GM23338 (cell line): ENCODE results near the gene PCSK4. TPM values are rescaled to one million over a fixed set of nuclear protein-coding genes. Genes with fewer than 3 reads are reported as not detected.

Experiments
- ATAC-seq: fragments of 200-7000 bp; cut with Tn5 transposase; 3 replicates; pipeline ENCODE4 v1.9.1; 2020
- DNase-seq: peaks from one replicate; pipeline ENCODE4 v3.0.0-alpha.2; 2015; ENCODE audit warnings: low spot score
- H2AFZ ChIP-seq: fragments of 200-600 bp; sonication (generic); 2 replicates; pipeline ENCODE4 v1.8.0; 2016; ENCODE audit warnings: antibody characterized with exemption, mild to moderate bottlenecking, moderate library complexity
- H3F3A ChIP-seq: fragments of 200-600 bp; sonication (generic); replicated peaks from 2 replicates; pipeline ENCODE4 v1.8.0; 2017; ENCODE audit warnings: antibody characterized with exemption, mixed run types, low read depth
- H3K27ac ChIP-seq: fragments of 200-600 bp; sonication (generic); 2 replicates; pipeline ENCODE4 v1.6.1; 2016; ENCODE audit warnings: low read depth
- H3K27me3 ChIP-seq: fragments of 200-600 bp; sonication (generic); 2 replicates; pipeline ENCODE4 v1.8.0; 2016; ENCODE audit warnings: mild to moderate bottlenecking, mixed run types, moderate library complexity; ENCODE audit not compliant: insufficient read depth
- H3K36me3 ChIP-seq: fragments of 200-600 bp; sonication (generic); 2 replicates; pipeline ENCODE4 v1.8.0; 2016; ENCODE audit warnings: mild to moderate bottlenecking; ENCODE audit not compliant: insufficient read depth
- H3K4me1 ChIP-seq: fragments of 200-600 bp; sonication (generic); 2 replicates; pipeline ENCODE4 v1.8.0; 2016; ENCODE audit warnings: mild to moderate bottlenecking, moderate library complexity; ENCODE audit not compliant: insufficient read depth
- H3K4me2 ChIP-seq: fragments of 200-600 bp; sonication (generic); 2 replicates; pipeline ENCODE4 v1.7.1; 2017; ENCODE audit warnings: mixed run types
- H3K4me3 ChIP-seq: fragments of 200-600 bp; sonication (generic); 2 replicates; pipeline ENCODE4 v1.6.1; 2016; ENCODE audit warnings: mixed run types
- H3K79me2 ChIP-seq: fragments of 200-600 bp; sonication (generic); replicated peaks from 2 replicates; pipeline ENCODE4 v1.8.0; 2017; ENCODE audit warnings: mild to moderate bottlenecking; ENCODE audit not compliant: insufficient read depth
- H3K9me2 ChIP-seq: fragments of 200-600 bp; sonication (generic); 2 replicates; pipeline ENCODE4 v1.8.0; 2017; ENCODE audit not compliant: insufficient read depth
- H4K20me1 ChIP-seq: fragments of 200-600 bp; sonication (generic); replicated peaks from 2 replicates; pipeline ENCODE4 v1.8.0; 2017; ENCODE audit warnings: mild to moderate bottlenecking; ENCODE audit not compliant: insufficient read depth
- H3K27ac Mint-ChIP-seq: 2 replicates; pipeline ENCODE4 v1.8.0; 2020; ENCODE audit warnings: inconsistent platforms, mild to moderate bottlenecking, moderate library complexity, mixed read lengths
- H3K27me3 Mint-ChIP-seq: 3 replicates; pipeline ENCODE4 v1.8.0; 2022; ENCODE audit warnings: low read depth, mild to moderate bottlenecking, moderate library complexity, mixed read lengths, inconsistent platforms; ENCODE audit not compliant: insufficient read depth, poor library complexity
- H3K36me3 Mint-ChIP-seq: 3 replicates; pipeline ENCODE4 v1.8.0; 2021; ENCODE audit warnings: low read depth, mild to moderate bottlenecking, inconsistent platforms, moderate library complexity, mixed read lengths
- H3K4me1 Mint-ChIP-seq: 3 replicates; pipeline ENCODE4 v1.8.0; 2020; ENCODE audit warnings: mild to moderate bottlenecking, inconsistent platforms, mixed read lengths
- H3K4me3 Mint-ChIP-seq: 3 replicates; pipeline ENCODE4 v1.8.0; 2021; ENCODE audit warnings: moderate library complexity, mild to moderate bottlenecking, inconsistent platforms, mixed read lengths
- H3K9me3 Mint-ChIP-seq: 3 replicates; pipeline ENCODE4 v1.8.0; 2020; ENCODE audit warnings: moderate library complexity, mild to moderate bottlenecking, inconsistent platforms, mixed read lengths
- CREB1 ChIP-seq: fragments of 250-450 bp; sonication (Bioruptor Pico); IDR thresholded peaks from 2 replicates; pipeline ENCODE4 v1.5.0; 2020; ENCODE audit warnings: low read depth, mild to moderate bottlenecking, moderate library complexity
- ETS1 ChIP-seq: IDR thresholded peaks from 2 replicates; pipeline ENCODE4 v1.6.1; 2016; ENCODE audit warnings: antibody characterized with exemption
- EZH2 ChIP-seq: fragments of 200-600 bp; sonication (generic); IDR thresholded peaks from one replicate; pipeline ENCODE4 v1.8.0; 2017; ENCODE audit warnings: antibody characterized with exemption, mild to moderate bottlenecking, low read depth; ENCODE audit not compliant: unreplicated experiment
- EZH2phosphoT487 ChIP-seq: fragments of 200-600 bp; sonication (generic); IDR thresholded peaks from one replicate; pipeline ENCODE4 v1.8.1; 2018; ENCODE audit warnings: antibody characterized with exemption; ENCODE audit not compliant: unreplicated experiment
- JUNB ChIP-seq: IDR thresholded peaks from one replicate; pipeline ENCODE4 v1.6.1; 2016; ENCODE audit warnings: antibody characterized with exemption; ENCODE audit not compliant: unreplicated experiment
- NANOG ChIP-seq: IDR thresholded peaks from 2 replicates; pipeline ENCODE4 v1.6.1; 2016; ENCODE audit warnings: antibody characterized with exemption, borderline replicate concordance
- POLR2AphosphoS5 ChIP-seq: IDR thresholded peaks from 2 replicates; pipeline ENCODE4 v1.6.1; 2016; ENCODE audit warnings: antibody characterized with exemption, low read depth
- ZNF114 ChIP-seq: fragments of 250-450 bp; sonication (Bioruptor Pico); IDR thresholded peaks from 2 replicates; pipeline ENCODE4 v1.5.0; 2020; ENCODE audit warnings: mild to moderate bottlenecking, moderate library complexity
- ZNF331 ChIP-seq: fragments of 250-450 bp; sonication (Bioruptor Pico); IDR thresholded peaks from 2 replicates; pipeline ENCODE4 v1.5.0; 2020; ENCODE audit warnings: low read depth, mild to moderate bottlenecking, moderate library complexity
- polyA plus RNA-seq: library from polyadenylated mRNA; unstranded; fragments of >200 nt; fragmentation: Nextera tagmentation; extraction: Ambion mirVana; gene quantifications from 2 replicates; pipeline ENCODE4 v1.2.1, GENCODE V29; 2016
- total RNA-seq: library from RNA; depleted of rRNA; stranded (reverse); fragments of >200 nt; shearing (Covaris generic); gene quantifications from 2 replicates; pipeline ENCODE4 v1.2.3, GENCODE V29; 2014
- TF ChIP-seq, protein P1 (sequence below): fragments of 250-450 bp; sonication (Bioruptor Pico); IDR thresholded peaks from 2 replicates; pipeline ENCODE4 v1.5.0; 2020; ENCODE audit warnings: mild to moderate bottlenecking, moderate library complexity
- TF ChIP-seq, protein P2 (sequence below), 2 experiments: fragments of 200-600 bp in 1 of 2; sonication (generic) in 1 of 2; conservative IDR thresholded peaks; 2 replicates each; pipeline versions ENCODE4 v1.5.1 to v1.6.1; 2016 to 2017; ENCODE audit warnings: antibody characterized with exemption in 2 of 2, low read depth in 2 of 2, mild to moderate bottlenecking in 2 of 2, moderate library complexity in 1 of 2

The PCSK4 gene
- total and polyA plus RNA-seq, 2 experiments from 2014 or later = 3.8 to 15.1 TPM

GRCh38 chr19:1533510-1534150 lies 43.5 kb upstream of the PCSK4 start:
- Mint-ChIP-seq H3K4me1 (no peaks in the 10 kb centered on the region), H3K27ac (no peak overlapping the region), H3K27me3 (peaks cover 5% of the 10 kb centered on the region), H3K4me3 (no peak overlapping the region), H3K36me3 (no peaks in the 10 kb centered on the region), H3K9me3 (no peaks in the 10 kb centered on the region)
- H3K4me2 ChIP-seq = no peak overlapping the region
- no peaks in the 10 kb centered on the region for H3K4me1 ChIP-seq
- no peaks in the 10 kb centered on the region for H3K9me2 ChIP-seq
- TF ChIP-seq EZH2phosphoT487 (no peak), EZH2 (no peak), ZNF331 (CRISPR knock-in tag) (no peak)
- H3F3A ChIP-seq = no peaks in the 10 kb centered on the region
- H4K20me1 ChIP-seq = no peaks in the 10 kb centered on the region
- no peaks in the 10 kb centered on the region for H3K79me2 ChIP-seq
- no peak overlapping the region for H3K4me3 ChIP-seq
- H2AFZ ChIP-seq = no peak overlapping the region
- ATAC-seq (no peak), DNase-seq (no peak)
- no peaks in the 10 kb centered on the region for H3K36me3 ChIP-seq
- H3K27ac ChIP-seq = no peak overlapping the region
- H3K27me3 ChIP-seq = no peaks in the 10 kb centered on the region

DNA sequence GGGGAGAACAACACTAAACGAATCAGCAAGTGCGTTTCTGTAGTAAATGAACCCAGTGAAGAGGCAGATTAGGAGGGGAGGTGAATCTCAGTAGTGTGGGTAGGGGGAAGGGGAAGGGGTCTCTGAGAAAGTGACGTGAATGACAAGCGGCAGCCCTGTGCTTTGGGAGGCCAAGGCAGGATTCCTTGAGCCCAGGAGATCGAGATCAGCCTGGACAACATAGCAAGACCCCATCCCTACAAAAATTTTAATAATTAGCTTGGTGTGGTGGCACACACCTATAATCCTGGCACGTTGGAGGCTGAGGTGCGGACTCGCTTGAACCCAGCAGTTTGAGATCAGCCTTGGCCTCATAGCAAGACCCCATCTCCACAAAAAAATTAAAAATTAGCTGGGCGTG lies 41.9 kb upstream of the PCSK4 start:
- Histone ChIP-seq H3F3A (no peaks in the 10 kb centered on the region), H3K4me1 (no peaks in the 10 kb centered on the region), H4K20me1 (no peaks in the 10 kb centered on the region), H3K27ac (no peak overlapping the region), H2AFZ (no peak overlapping the region), H3K4me2 (no peak overlapping the region), H3K27me3 (no peaks in the 10 kb centered on the region), H3K4me3 (no peak overlapping the region), H3K36me3 (no peaks in the 10 kb centered on the region), H3K79me2 (no peaks in the 10 kb centered on the region), H3K9me2 (no peaks in the 10 kb centered on the region)
- DNase-seq (no peak), ATAC-seq (no peak)
- Mint-ChIP-seq H3K9me3 (no peaks in the 10 kb centered on the region), H3K27me3 (peaks cover 11% of the 10 kb centered on the region), H3K36me3 (no peaks in the 10 kb centered on the region), H3K4me3 (no peak overlapping the region), H3K4me1 (no peaks in the 10 kb centered on the region), H3K27ac (no peak overlapping the region)
- no peak for TF ChIP-seq ZNF114 (CRISPR knock-in tag)
- TF ChIP-seq, protein P1, sequence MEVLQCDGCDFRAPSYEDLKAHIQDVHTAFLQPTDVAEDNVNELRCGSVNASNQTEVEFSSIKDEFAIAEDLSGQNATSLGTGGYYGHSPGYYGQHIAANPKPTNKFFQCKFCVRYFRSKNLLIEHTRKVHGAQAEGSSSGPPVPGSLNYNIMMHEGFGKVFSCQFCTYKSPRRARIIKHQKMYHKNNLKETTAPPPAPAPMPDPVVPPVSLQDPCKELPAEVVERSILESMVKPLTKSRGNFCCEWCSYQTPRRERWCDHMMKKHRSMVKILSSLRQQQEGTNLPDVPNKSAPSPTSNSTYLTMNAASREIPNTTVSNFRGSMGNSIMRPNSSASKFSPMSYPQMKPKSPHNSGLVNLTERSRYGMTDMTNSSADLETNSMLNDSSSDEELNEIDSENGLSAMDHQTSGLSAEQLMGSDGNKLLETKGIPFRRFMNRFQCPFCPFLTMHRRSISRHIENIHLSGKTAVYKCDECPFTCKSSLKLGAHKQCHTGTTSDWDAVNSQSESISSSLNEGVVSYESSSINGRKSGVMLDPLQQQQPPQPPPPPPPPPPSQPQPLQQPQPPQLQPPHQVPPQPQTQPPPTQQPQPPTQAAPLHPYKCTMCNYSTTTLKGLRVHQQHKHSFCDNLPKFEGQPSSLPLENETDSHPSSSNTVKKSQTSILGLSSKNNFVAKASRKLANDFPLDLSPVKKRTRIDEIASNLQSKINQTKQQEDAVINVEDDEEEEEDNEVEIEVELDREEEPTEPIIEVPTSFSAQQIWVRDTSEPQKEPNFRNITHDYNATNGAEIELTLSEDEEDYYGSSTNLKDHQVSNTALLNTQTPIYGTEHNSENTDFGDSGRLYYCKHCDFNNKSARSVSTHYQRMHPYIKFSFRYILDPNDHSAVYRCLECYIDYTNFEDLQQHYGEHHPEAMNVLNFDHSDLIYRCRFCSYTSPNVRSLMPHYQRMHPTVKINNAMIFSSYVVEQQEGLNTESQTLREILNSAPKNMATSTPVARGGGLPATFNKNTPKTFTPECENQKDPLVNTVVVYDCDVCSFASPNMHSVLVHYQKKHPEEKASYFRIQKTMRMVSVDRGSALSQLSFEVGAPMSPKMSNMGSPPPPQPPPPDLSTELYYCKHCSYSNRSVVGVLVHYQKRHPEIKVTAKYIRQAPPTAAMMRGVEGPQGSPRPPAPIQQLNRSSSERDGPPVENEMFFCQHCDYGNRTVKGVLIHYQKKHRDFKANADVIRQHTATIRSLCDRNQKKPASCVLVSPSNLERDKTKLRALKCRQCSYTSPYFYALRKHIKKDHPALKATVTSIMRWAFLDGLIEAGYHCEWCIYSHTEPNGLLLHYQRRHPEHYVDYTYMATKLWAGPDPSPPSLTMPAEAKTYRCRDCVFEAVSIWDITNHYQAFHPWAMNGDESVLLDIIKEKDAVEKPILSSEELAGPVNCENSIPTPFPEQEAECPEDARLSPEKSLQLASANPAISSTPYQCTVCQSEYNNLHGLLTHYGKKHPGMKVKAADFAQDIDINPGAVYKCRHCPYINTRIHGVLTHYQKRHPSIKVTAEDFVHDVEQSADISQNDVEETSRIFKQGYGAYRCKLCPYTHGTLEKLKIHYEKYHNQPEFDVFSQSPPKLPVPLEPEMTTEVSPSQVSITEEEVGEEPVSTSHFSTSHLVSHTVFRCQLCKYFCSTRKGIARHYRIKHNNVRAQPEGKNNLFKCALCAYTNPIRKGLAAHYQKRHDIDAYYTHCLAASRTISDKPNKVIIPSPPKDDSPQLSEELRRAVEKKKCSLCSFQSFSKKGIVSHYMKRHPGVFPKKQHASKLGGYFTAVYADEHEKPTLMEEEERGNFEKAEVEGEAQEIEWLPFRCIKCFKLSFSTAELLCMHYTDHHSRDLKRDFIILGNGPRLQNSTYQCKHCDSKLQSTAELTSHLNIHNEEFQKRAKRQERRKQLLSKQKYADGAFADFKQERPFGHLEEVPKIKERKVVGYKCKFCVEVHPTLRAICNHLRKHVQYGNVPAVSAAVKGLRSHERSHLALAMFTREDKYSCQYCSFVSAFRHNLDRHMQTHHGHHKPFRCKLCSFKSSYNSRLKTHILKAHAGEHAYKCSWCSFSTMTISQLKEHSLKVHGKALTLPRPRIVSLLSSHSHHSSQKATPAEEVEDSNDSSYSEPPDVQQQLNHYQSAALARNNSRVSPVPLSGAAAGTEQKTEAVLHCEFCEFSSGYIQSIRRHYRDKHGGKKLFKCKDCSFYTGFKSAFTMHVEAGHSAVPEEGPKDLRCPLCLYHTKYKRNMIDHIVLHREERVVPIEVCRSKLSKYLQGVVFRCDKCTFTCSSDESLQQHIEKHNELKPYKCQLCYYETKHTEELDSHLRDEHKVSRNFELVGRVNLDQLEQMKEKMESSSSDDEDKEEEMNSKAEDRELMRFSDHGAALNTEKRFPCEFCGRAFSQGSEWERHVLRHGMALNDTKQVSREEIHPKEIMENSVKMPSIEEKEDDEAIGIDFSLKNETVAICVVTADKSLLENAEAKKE (CRISPR knock-in tag) = no peak
- TF ChIP-seq, protein P2, sequence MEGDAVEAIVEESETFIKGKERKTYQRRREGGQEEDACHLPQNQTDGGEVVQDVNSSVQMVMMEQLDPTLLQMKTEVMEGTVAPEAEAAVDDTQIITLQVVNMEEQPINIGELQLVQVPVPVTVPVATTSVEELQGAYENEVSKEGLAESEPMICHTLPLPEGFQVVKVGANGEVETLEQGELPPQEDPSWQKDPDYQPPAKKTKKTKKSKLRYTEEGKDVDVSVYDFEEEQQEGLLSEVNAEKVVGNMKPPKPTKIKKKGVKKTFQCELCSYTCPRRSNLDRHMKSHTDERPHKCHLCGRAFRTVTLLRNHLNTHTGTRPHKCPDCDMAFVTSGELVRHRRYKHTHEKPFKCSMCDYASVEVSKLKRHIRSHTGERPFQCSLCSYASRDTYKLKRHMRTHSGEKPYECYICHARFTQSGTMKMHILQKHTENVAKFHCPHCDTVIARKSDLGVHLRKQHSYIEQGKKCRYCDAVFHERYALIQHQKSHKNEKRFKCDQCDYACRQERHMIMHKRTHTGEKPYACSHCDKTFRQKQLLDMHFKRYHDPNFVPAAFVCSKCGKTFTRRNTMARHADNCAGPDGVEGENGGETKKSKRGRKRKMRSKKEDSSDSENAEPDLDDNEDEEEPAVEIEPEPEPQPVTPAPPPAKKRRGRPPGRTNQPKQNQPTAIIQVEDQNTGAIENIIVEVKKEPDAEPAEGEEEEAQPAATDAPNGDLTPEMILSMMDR (conservative IDR thresholded peaks at IDR 0.05; ENCODE audit: low read depth in 2 of 2) = no peak
- no peak for TF ChIP-seq NANOG
- TF ChIP-seq CREB1 (CRISPR knock-in tag) = no peak
- no peak for TF ChIP-seq EZH2phosphoT487
- TF ChIP-seq JUNB = no peak
- no peak for TF ChIP-seq ZNF331 (CRISPR knock-in tag)
- TF ChIP-seq EZH2 = no peak
- no peak for TF ChIP-seq POLR2AphosphoS5
- TF ChIP-seq ETS1 = no peak
